Loucy (cell line): ENCODE results near the gene MRPL53.
"Not testable (repeated sequence)": the region's sequence is repeated elsewhere in the genome, so short reads cannot be mapped to it uniquely, and the experiment has no call there.

Experiments used
- CTCF ChIP-seq: fragments of 200-600 bp; sonication (generic); conservative IDR thresholded peaks from 2 replicates; pipeline ENCODE4 v1.5.1; 2014; ENCODE audit warnings: mild to moderate bottlenecking, antibody characterized with exemption, low read length
- EZH2phosphoT487 ChIP-seq: fragments of 200-600 bp; IDR thresholded peaks from 2 replicates; pipeline ENCODE4 v1.6.1; 2018; ENCODE audit warnings: antibody characterized with exemption, mild to moderate bottlenecking, moderate library complexity, borderline replicate concordance

GRCh38 chr2:74483675-74484164, 11.2 kb upstream of the MRPL53 start:
- TF ChIP-seq CTCF, EZH2phosphoT487: not testable (repeated sequence)
